Measurements from ENCODE around the gene HRCT1.
"Not testable (repeated sequence)": the region's sequence is repeated elsewhere in the genome, so short reads cannot be mapped to it uniquely, and the experiment has no call there.

The HRCT1 gene

DNA sequence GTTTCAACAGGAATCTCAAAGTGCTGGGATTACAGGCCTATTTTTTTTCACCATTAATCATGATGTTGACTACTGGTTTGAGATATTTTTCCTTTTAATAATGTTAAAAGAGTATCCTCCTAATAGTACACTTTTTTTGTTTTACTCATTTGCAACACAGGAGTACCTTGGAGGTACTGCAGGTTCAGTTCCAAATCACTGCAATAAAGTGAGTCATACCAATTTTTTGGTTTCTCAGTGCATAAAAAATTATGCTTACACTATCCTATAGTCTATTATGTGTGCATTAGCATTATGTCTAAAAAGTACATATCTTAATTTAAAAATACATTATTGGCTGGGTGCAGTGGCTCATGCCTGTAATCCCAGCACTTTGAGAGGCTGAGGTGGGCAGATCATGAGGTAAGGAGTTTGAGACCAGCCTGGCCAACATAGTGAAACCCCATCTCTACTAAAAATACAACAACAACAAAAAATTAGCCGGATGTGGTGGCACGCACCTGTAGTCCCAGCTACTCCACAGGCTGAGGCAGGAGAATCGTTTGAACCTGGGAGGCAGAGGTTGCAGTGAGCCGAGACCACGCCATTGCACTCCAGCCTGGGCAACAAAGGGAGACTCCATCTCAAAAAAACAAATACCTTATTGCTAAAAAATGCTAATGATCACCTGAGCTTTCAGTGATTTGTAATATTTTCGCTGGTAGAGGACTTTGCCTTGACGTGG lies 8.5 kb upstream of the HRCT1 start:
- DNase-seq, result not testable (repeated sequence)

DNA sequence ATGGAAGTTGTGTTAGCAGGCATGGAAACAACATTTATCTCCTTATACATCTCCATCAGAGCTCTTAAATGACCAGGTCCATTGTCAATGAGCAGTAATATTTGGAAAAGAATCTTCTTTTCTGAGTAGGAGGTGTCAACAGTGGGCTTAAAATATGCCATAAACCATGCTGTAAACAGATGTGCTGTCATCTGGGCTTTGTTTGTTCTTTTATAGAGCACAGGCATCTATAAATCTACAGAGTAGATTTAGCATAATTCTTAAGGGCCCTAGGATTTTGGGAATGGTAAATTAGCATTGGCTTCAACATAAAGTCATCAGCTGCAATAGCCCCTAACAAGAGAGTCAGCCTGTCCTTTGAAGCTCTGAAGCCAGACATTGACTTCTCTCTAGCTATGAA lies 7.7 kb upstream of the HRCT1 start:
- DNase-seq, result no peak

DNA sequence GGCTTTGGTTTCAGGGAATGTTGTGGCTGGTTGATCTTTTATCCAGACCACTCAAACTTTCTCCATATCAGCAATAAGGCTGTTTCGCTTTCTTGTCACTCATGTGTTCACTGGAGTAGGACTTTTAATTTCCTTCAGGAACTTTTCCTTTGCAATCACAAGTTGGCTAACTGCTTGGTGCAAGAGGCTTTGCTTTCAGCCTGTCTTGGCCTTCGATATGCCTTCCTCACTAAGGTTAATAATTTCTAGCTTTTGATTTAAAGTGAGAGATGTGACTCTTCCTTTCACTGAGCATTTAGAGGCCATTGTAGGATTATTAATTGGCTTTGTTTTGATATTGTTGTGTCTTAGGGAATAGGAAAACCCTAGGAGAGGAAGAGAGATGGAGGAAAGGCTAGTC lies 7.0 kb upstream of the HRCT1 start:
- DNase-seq, result no peak

DNA sequence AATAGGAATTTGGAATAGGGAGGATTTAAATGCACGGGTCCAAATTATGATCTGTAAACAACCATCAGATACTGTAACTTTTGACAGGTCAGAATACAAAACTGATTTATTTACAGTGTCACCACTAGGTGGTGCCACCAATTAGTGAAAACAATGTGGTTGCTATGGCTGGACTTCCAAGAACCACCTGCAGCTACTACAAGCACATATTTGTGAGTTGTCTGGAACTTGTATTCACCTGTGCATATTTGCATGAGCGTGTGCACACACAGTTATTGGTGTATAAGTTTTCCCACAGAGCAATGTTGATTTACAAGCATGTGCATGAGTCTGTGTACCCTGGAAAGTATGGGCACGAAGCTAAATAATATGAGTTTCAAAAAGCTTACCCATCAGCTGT lies 3.0 kb upstream of the HRCT1 start:
- DNase-seq, result peak; percentile 65

DNA sequence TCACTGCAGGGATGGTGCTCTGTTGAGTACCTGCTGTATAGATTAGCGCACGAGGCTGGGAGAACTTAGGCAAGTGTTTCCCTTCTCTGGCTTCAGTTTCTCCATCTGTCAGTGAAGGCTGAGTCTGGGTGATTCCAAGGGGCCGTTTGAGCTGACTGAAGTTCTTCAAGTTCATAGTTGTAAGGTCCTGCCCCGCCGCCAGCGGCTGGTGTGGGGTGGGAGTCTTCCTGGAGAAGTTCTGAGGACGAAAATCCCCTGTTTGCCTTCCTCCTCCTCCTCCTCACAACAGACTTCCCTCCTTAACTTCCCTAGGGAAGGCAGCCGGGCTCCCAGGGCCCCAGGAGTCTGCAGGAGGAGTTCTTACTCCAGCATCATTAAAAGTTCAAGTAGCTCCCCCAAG lies 1.7 kb upstream of the HRCT1 start:
- DNase-seq, result no peak

DNA sequence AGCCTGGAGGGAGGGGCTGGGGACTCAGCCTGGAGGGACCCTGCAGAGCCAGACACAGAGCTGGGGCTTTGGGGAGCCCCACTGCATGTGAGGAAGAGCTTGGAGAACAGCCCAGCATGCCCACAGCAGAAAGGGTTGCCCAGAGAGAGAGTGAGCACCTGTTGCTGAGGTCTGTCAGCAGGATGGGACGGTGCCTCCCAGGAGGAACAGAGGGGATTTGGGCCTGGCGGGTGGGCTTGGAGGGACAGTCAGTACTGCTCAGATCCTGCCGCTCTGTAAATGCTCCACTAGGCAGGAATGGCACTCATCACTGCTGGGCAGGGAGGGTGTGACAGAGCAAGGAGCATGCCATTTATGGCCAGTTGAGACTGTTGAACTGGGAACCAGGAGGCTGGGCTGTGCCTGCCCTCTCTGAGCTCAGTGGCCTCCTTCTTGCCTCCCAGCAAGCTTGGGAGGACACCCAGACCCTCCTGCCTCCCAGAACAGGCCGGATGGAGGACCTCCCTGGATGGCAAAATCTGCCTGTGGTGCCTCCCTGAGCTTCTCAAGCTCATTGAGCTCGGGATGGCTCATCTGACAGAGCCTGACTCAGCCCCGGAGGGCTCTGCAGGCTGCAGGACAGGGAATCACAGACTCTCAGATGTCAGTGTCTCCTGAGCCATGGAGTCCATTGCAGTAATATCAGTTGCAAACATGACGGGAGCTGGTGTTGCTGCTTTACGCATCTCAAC lies 786 bp upstream of the HRCT1 start:
- no peak for DNase-seq

DNA sequence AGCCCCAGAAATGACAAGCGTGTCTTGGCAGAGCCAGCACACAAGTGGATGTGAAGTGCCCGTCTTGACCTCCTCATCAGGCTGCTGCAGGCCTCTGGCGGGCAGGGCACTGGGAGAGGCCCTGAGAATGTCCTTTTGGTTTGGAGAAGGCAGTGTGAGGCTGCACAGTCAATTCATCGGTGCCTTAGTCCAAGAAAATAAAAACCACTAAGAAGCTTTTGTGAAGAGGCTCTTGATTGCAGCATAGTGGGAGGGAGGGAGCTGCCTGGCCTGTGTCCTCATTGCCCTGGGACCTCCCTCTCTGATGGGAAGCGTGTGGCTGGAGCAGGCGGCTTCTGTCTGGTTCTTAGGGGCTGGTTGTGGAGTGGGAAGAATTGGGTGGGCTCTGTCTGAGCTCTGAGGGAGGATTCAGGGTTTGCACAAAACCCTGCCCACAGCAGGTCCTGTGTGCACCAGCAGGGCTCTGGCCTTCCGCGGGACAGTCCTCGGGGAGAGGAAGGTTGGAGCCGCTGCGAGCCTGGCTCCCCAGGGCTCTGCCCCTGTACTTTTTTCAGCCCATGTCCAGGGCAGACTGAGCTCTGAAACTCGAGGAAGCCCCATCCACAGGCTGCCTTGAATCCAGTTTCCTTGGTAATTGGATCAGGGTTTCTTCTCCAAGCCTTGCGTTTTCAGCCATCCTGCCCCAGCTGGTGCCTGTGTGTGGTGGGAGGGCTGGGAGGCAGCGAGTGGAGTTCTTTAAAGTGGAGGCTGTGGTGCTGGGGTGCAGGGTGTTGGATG lies 1.1 kb downstream of the HRCT1 start:
- no peak for DNase-seq

DNA sequence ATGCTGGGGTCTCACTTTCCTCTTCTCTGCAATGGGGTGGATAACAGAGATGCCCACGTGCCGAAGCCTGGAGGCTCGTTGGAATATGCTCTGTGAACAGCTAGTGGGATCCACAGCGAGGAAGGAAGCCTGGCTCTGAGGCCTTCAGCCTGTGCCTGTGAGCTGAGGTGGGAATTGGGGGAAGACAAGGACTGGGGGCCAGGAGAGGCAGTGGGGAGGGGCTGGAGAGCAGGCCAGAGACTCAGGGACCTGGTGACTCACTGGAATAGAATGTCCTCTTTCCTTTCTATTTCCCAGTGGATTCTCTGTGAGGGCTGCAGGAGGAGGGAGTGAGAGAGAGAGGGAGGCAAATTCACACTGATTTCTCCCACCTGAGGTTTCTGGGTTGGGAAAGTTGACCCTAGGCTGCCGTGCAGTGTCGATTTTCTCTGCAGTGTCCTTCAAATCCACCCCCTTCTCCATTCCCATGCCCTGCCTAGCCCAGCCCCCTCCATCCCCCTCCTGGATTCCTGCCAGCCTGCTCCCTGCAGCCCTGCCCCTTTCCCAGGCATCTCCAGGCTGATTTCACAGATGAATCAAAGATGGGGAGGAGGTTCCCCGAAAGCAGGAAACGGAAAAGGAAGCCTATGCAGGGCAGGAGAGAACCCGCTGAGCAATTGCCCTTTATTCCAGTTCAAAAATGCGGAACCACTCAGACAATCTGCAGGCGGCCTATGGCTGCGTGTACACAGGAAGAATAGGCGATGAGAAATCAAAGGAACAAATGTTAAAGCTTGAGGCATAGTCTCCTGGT lies 1.9 kb downstream of the HRCT1 start:
- DNase-seq, result no peak

DNA sequence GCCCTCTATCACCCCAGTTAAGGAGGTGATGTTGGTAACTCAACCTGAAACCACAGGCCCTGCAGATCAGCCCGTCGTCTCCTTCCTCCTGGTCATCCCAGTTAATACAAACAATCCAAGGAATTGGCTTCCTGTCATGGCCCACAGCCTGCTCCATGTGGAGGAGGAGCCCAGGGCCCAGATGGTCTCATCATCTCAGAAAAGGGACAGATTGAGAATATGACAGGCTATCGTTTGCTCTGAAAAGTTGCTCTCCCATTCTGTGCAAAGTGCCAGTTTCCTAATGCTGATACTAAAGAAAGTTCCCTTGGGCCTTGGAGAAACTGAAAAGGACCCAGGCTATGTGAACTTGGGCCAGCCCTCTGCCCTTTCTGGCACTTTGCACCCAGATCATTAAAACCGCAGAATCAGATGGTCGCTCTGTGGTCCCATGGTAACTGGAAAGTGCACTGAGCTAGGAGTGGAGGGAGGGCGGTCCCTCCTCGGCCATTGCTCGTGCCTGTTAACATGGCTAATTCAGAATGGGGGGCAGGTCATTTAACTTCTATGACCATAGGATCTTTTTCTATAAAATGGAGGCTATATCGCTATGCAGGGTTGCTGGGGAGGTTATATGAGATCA lies 2.6 kb downstream of the HRCT1 start:
- no peak for DNase-seq

DNA sequence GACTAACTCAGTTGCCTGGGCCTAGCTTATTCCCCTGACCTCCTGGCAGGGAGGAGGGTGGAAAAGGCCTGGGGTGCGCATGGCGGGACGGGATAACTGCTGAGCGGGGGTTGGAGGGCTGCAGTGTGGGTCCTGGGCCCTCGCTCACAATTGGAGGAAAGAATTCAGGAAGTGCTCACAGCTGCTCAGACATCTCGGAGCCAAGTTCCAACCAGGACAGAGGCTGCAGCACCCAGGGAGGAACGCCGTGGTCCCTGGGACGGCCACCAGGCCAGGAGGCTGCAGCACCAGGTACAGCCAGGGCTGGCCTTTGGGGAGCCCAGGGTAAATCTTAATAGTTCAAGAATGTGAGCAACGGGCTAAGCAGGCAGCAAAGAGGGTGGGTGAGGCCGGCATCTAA lies 3.3 kb downstream of the HRCT1 start, which contains the start of gene SPAAR:
Gene SPAAR (plus strand): TSS at position 217 of the 400 bp plus-strand sequence. CDS start 974 bp downstream, outside the sequence.
- DNase-seq, result no peak

DNA sequence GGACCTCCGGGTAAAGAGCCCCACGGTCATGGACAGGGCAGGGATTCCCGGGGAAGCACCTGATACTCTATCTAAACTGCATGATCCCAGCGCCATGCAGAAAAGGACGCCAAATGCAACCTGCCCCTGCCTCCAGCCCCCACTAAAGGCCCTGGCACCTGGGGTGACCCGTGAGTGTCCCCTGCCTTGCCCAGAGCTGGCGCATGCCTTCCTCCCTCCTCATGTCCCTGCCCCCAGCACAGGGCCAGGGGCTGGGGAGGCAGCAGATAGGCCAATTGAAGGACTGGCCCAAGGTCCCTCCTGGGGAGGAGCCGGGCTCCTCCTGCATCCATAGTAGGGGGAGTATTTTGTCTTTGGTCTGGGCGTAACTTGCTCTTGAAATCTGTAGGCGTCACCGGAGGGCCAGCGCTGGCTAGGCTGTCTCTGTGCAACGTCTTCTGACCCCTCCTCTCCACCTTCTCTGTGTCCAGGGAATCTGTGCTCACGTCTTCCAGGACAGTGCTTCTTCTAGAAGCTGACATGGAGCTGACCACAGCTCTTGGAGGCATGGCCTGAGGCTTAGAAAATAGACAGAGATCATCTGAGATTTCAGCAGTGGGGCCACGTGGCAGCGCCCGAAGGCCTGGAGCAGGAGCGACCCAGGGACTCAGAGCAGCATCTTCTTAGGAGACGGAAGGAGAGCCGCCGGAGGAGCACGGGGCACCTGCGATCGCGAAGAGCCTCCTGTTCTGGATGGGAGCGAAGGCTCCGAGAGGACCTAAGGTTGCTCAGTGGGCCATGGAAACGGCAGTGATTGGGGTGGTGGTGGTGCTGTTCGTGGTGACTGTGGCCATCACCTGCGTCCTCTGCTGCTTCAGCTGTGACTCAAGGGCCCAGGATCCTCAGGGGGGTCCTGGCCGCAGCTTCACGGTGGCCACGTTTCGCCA lies 3.9 kb downstream of the HRCT1 start:
- no peak for DNase-seq

DNA sequence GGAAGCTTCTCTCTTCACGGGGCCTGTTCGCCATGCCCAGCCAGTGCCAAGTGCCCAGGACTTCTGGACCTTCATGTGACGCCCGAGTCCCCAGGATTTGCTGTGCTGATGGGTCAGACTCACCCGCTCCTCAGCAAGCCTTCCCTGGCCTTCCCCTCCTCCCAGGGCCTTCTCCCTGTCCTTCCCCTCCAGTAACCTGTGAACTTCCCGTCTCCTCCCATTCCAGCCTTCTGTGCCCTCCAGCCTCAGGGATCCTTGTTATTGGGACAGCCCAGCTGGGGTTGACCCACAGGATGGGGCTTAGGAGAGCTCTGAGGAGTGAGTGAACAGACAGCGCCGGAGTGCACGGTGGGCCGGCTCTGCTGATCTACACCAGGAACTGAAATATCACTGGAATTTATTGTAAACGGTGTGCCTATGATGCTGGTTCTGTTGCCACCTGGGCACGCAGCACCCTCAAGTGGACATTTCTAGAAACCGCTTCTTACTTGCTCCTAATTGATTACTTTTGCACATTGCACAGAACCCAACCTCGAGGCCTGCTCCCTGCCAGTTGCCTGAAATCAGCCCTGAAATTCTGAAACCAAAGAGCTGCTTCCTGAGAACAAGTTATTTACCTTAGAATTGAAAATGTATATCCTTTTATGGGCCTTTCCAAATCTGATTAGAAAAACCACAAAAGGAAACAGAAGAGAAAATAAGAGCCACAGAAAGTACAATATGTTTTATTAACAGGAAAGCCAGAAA lies 4.8 kb downstream of the HRCT1 start:
- no peak for DNase-seq

DNA sequence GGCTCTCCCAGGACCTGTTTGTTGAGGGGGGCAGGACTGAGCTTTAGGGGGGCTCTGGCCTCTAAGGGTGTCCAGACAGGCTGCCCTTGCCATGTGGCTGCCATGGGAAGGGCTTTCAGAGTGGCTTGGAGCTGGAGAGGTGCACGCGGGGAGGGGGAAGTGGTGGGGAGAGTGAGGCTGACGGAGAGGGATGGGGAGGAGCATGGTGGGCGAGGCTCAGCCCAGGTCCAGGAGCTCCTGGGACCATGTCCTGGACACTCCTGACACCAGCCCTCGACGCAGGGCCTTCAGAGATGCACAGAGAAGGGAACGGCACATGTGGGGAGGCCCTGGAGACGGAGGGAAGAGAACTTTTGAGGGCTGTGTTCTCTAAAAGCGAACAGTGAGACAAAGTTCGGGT lies 5.7 kb downstream of the HRCT1 start:
- DNase-seq, result no peak

DNA sequence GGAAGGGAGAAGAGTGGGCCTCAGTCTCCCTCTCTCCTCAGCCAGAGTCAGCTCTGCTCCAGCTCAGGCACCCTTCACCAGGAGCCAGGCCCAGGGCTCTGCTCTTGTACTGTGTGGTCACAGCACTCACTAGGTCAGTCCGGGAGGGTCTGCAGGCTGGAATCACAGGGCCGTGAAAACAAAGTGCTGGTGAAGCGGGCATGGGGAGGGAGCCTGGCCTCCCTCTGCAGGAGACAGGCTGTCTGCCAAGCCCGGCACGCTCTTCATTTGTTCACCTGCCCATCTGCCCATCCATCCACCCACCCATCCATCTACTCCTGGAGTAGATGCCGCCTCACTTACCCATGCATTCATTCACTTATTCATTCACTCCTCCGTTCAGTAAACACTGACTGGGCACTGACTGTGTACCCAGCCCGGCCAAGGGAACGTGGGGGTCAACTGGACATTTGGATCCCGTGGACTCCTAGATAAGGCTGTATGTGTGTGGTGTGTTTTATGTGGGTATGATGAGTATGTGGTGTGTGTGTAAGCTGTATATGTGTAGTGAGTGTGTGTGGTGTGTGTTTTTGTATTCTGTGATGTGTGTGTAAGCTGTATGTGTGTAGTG lies 6.9 kb downstream of the HRCT1 start:
- DNase-seq, result no peak

DNA sequence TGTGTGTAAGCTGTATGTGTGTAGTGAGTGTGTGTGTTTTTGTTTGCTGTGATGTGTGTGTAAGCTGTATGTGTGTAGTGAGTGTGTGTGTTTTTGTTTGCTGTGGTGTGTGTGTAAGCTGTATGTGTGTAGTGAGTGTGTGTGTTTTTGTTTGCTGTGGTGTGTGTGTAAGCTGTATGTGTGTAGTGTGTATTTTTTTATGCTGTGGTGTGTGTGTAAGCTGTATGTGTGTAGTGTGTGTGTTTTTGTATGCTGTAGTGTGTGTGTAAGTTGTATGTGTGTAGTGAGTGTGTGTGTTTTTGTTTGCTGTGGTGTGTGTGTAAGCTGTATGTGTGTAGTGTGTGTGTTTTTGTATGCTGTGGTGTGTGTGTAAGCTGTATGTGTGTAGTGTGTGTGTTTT lies 7.4 kb downstream of the HRCT1 start:
- DNase-seq, result not testable (repeated sequence)

DNA sequence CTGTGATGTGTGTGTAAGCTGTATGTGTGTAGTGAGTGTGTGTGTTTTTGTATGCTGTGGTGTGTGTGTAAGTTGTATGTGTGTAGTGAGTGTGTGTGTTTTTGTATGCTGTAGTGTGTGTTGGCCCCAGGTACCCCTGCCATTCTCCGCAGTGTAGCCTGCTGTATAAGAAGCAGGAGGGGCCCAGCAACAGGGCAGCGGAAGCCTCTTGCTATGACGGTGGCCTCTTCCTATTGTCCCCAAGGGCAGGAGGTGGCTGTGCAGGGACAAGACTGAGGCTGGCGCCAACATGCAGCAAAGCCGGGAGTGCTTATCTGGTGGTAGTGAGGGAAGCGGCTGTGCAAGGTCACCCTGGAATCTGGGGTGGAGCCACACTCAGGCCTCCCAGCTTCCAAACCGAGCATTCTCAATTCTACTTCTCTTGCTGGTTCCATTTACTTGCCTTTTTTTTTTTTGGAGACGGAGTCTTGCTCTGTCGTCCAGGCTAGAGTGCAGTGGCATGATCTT lies 8.4 kb downstream of the HRCT1 start:
- no peak for DNase-seq

DNA sequence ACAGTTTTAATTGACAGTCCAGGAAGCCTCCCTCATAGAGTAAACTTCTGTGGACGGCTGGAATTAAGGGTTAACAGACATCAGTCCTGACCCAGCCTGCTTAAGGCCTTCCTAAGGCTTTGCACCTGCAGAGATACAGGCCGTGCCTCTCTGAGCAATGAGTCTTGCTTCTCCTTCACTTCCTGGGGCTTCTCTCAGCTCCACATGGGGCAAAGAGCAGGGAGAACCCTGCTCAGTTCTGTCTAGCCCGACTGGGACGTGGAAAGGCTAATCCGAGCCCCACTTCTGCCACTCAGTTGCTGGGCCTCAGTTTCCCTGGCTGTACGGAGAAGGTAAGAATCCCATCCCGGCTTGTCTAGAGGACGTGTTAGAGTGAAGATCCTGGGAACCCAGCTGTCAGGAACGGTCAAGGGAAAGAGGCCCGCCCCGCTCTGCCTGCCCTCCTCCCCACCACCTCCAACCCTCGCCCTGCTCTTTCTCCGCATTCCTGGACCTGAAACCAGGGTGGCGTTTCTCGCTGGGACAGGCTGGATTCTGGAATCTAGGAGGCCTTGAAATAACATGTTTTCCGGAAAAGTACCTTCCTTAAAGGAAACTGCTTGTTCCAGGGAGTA lies 9.8 kb downstream of the HRCT1 start:
- DNase-seq, result no peak

DNA sequence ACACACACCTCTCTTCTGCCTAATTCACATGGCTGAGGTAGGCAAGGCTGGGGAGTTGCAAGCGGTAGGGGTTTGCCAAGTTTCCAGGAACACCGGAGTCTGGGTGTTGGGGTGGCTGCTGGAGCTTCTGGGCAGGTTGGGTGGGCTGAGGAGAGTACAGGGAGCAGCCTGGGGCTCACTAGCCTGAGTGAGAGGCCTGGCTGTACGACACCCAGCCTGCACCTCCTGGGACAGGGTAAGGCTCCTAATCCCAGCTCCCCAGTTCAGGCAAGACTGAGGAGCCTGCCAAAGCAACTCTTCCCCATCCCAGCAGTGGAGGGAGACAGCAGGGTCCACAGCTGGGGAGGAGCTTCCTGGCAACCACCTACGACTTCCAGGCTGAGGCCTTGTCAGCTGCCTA lies 11.3 kb downstream of the HRCT1 start:
- no peak for DNase-seq

DNA sequence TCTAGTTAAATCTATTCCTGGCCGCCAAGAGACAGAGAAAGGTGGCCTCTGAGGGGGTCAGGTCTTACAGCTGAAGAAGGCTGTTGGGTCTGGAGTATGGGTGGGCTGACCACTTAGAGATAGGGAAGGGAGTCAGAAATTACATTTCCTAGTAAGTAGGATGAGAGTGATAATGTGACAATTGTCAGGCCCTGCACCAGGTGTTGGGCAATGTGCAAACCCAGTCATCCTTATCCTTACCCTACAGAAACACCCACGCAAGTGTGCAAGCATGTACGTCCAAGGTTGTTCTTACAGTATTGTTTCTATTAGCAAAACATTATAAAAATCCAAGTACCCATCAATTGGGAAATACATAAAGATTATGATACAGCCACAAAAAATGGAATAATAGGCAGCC lies 12.8 kb downstream of the HRCT1 start:
- DNase-seq, result no peak

Measured in NCI-H1092 (cell line).